ENCODE data around the gene RASA4B.
"Not testable (repeated sequence)": the region's sequence is repeated elsewhere in the genome, so short reads cannot be mapped to it uniquely, and the experiment has no call there.

The RASA4B gene

GRCh38 chr7:102517550-102518147 is at the start of gene RASA4B:
TSS of gene RASA4B (minus strand) at chr7:102517777. CDS start at chr7:102517710, 67 bp downstream.
- not testable (repeated sequence) for H3K4me1 ChIP-seq (ENCODE audit: control insufficient read depth in 1 of 2, insufficient read depth in 1 of 2, low read depth in 1 of 2, low read length in 1 of 2); H3K36me3 ChIP-seq; H3K27me3 ChIP-seq; H3K27ac ChIP-seq; H3K9me3 ChIP-seq; H3K4me3 ChIP-seq (ENCODE audit: low read depth in 1 of 2, low read length in 1 of 2)

- not testable (repeated sequence) for H3K27ac ChIP-seq; H3K9me3 ChIP-seq; H3K27me3 ChIP-seq; H3K36me3 ChIP-seq; H3K4me3 ChIP-seq (ENCODE audit: low read depth in 1 of 2, low read length in 1 of 2); H3K4me1 ChIP-seq (ENCODE audit: control insufficient read depth in 1 of 2, insufficient read depth in 1 of 2, low read depth in 1 of 2, low read length in 1 of 2)
Measured at GRCh38 chr7:102550808-102551422, 33.3 kb upstream of the RASA4B start, which contains the start of gene SPDYE2. TSS of gene SPDYE2 (plus strand) at chr7:102551226. CDS start at chr7:102553256, 2,030 bp downstream.

- H3K4me1 ChIP-seq (ENCODE audit: control insufficient read depth in 1 of 2, insufficient read depth in 1 of 2, low read depth in 1 of 2, low read length in 1 of 2); H3K27ac ChIP-seq; H3K27me3 ChIP-seq; H3K9me3 ChIP-seq; H3K36me3 ChIP-seq; H3K4me3 ChIP-seq (ENCODE audit: low read depth in 1 of 2, low read length in 1 of 2): not testable (repeated sequence)
Measured at GRCh38 chr7:102546353-102546752, 28.8 kb upstream of the RASA4B start.

- H3K27me3 ChIP-seq; H3K9me3 ChIP-seq; H3K4me3 ChIP-seq (ENCODE audit: low read depth in 1 of 2, low read length in 1 of 2); H3K4me1 ChIP-seq (ENCODE audit: control insufficient read depth in 1 of 2, insufficient read depth in 1 of 2, low read depth in 1 of 2, low read length in 1 of 2); H3K27ac ChIP-seq; H3K36me3 ChIP-seq: not testable (repeated sequence)
Measured at GRCh38 chr7:102545288-102545687, 27.7 kb upstream of the RASA4B start.

- H3K27ac ChIP-seq; H3K36me3 ChIP-seq; H3K9me3 ChIP-seq; H3K4me3 ChIP-seq (ENCODE audit: low read depth in 1 of 2, low read length in 1 of 2); H3K27me3 ChIP-seq; H3K4me1 ChIP-seq (ENCODE audit: control insufficient read depth in 1 of 2, insufficient read depth in 1 of 2, low read depth in 1 of 2, low read length in 1 of 2): not testable (repeated sequence)
Measured at GRCh38 chr7:102544372-102544771, 26.8 kb upstream of the RASA4B start.

GRCh38 chr7:102543596-102543995 is 26.0 kb upstream of the RASA4B start, which contains the start of gene UPK3BL2:
TSS of gene UPK3BL2 (minus strand) at chr7:102543696. CDS start at chr7:102543636, 60 bp downstream.
- H3K4me3 ChIP-seq (ENCODE audit: low read depth in 1 of 2, low read length in 1 of 2); H3K36me3 ChIP-seq; H3K27me3 ChIP-seq; H3K4me1 ChIP-seq (ENCODE audit: control insufficient read depth in 1 of 2, insufficient read depth in 1 of 2, low read depth in 1 of 2, low read length in 1 of 2); H3K27ac ChIP-seq; H3K9me3 ChIP-seq: not testable (repeated sequence)

GRCh38 chr7:102542771-102543170 is 25.2 kb upstream of the RASA4B start:
- H3K36me3 ChIP-seq; H3K27me3 ChIP-seq; H3K27ac ChIP-seq; H3K4me3 ChIP-seq (ENCODE audit: low read depth in 1 of 2, low read length in 1 of 2); H3K4me1 ChIP-seq (ENCODE audit: control insufficient read depth in 1 of 2, insufficient read depth in 1 of 2, low read depth in 1 of 2, low read length in 1 of 2); H3K9me3 ChIP-seq: not testable (repeated sequence)

- not testable (repeated sequence) for H3K4me1 ChIP-seq (ENCODE audit: control insufficient read depth in 1 of 2, insufficient read depth in 1 of 2, low read depth in 1 of 2, low read length in 1 of 2); H3K27ac ChIP-seq; H3K36me3 ChIP-seq; H3K27me3 ChIP-seq; H3K9me3 ChIP-seq; H3K4me3 ChIP-seq (ENCODE audit: low read depth in 1 of 2, low read length in 1 of 2)
Measured at GRCh38 chr7:102542083-102542482, 24.5 kb upstream of the RASA4B start.

GRCh38 chr7:102540604-102541003 is 23.0 kb upstream of the RASA4B start:
- H3K36me3 ChIP-seq; H3K27me3 ChIP-seq; H3K27ac ChIP-seq; H3K9me3 ChIP-seq; H3K4me1 ChIP-seq (ENCODE audit: control insufficient read depth in 1 of 2, insufficient read depth in 1 of 2, low read depth in 1 of 2, low read length in 1 of 2); H3K4me3 ChIP-seq (ENCODE audit: low read depth in 1 of 2, low read length in 1 of 2): not testable (repeated sequence)

- not testable (repeated sequence) for H3K36me3 ChIP-seq; H3K4me1 ChIP-seq (ENCODE audit: control insufficient read depth in 1 of 2, insufficient read depth in 1 of 2, low read depth in 1 of 2, low read length in 1 of 2); H3K9me3 ChIP-seq; H3K4me3 ChIP-seq (ENCODE audit: low read depth in 1 of 2, low read length in 1 of 2); H3K27ac ChIP-seq; H3K27me3 ChIP-seq
Measured at GRCh38 chr7:102535062-102535615, 17.6 kb upstream of the RASA4B start.

- not testable (repeated sequence) for H3K4me3 ChIP-seq (ENCODE audit: low read depth in 1 of 2, low read length in 1 of 2); H3K36me3 ChIP-seq; H3K27me3 ChIP-seq; H3K4me1 ChIP-seq (ENCODE audit: control insufficient read depth in 1 of 2, insufficient read depth in 1 of 2, low read depth in 1 of 2, low read length in 1 of 2); H3K27ac ChIP-seq; H3K9me3 ChIP-seq
Measured at GRCh38 chr7:102532127-102532526, 14.6 kb upstream of the RASA4B start.

GRCh38 chr7:102531583-102531982 is 14.0 kb upstream of the RASA4B start:
- H3K36me3 ChIP-seq; H3K27me3 ChIP-seq; H3K9me3 ChIP-seq; H3K4me1 ChIP-seq (ENCODE audit: control insufficient read depth in 1 of 2, insufficient read depth in 1 of 2, low read depth in 1 of 2, low read length in 1 of 2); H3K4me3 ChIP-seq (ENCODE audit: low read depth in 1 of 2, low read length in 1 of 2); H3K27ac ChIP-seq: not testable (repeated sequence)

GRCh38 chr7:102527822-102528793 is 10.5 kb upstream of the RASA4B start:
- H3K4me3 ChIP-seq (ENCODE audit: low read depth in 1 of 2, low read length in 1 of 2); H3K27me3 ChIP-seq; H3K9me3 ChIP-seq; H3K36me3 ChIP-seq; H3K4me1 ChIP-seq (ENCODE audit: control insufficient read depth in 1 of 2, insufficient read depth in 1 of 2, low read depth in 1 of 2, low read length in 1 of 2); H3K27ac ChIP-seq: not testable (repeated sequence)
